ENCODE data around the gene SLC18A3. TPM values are rescaled to one million over a fixed set of nuclear protein-coding genes. Genes with fewer than 3 reads are reported as not detected.

The SLC18A3 gene
- total RNA-seq, 3 donors from 2014 or later: not detected

DNA sequence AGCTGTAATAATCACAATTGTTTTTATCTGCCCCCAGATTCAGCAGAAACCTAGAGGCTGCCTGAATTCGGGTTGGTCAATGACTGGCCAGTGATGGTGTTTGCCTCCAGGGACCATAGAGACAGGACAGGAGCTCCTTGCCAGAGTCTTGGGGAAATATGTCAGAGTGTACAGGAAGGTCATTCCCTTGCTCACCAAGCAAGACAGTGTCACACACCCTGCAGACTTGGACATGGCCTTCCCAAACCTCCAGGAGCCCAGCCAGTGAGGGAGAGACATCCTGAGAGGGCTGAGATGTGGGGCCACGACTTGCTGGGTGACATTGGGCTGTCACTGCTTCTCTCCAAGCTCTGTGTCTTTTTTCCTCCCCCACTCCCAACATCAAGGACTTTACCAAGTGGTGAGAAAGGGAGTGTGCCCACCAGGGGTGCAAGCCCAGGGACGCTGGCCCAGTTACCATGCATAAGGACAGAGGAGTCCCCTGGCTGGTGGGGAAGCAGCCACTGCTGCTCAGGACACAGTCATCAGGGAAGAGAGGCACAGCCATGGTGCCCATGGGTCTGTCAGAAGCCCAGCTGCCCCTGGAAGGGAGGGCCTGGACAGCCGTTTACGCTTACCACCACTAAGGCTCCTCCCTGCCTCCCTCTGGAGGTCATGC is 44.1 kb downstream of the SLC18A3 start:
- no peak for DNase-seq (ENCODE audit: low spot score in 2 of 2)

DNA sequence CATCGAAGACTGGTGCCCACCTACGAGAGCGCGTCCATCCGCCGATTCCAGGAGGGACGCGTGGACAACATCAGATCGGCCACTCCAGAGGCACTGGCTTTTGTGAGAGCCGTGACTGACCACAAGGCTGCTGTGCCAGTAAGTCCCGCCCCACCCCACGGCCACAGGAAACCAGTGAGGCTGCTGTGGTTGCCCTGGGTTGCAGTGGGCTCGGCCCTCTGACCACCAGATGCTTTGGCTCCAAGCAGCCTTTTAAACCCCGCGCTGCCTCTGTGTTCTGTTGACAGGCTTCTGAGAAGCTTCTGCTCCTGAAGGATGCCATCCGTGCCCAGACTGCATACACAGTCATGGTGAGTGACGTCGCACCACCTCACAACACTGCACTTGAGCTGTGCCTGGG is 45.0 kb downstream of the SLC18A3 start:
- TF ChIP-seq, protein P1, sequence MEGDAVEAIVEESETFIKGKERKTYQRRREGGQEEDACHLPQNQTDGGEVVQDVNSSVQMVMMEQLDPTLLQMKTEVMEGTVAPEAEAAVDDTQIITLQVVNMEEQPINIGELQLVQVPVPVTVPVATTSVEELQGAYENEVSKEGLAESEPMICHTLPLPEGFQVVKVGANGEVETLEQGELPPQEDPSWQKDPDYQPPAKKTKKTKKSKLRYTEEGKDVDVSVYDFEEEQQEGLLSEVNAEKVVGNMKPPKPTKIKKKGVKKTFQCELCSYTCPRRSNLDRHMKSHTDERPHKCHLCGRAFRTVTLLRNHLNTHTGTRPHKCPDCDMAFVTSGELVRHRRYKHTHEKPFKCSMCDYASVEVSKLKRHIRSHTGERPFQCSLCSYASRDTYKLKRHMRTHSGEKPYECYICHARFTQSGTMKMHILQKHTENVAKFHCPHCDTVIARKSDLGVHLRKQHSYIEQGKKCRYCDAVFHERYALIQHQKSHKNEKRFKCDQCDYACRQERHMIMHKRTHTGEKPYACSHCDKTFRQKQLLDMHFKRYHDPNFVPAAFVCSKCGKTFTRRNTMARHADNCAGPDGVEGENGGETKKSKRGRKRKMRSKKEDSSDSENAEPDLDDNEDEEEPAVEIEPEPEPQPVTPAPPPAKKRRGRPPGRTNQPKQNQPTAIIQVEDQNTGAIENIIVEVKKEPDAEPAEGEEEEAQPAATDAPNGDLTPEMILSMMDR (IDR thresholded peaks at IDR 0.05): no peak
- TF ChIP-seq POLR2AphosphoS5 (IDR thresholded peaks at IDR 0.05) (no peak), POLR2A (IDR thresholded peaks at IDR 0.05) (no peak)
- intact Hi-C loops (cut with DNase I; ENCODE audit: low total_unique reads): no loop called here
- Histone ChIP-seq H3K27me3 (peaks cover 0 to 10% of the 10 kb centered on the region in 2 donors), H3K4me3 (no peak overlapping the region), H3K36me3 (no peaks in the 10 kb centered on the region), H3K9me3 (peaks cover 5 to 9% of the 10 kb centered on the region in 2 donors), H3K4me1 (no peaks in the 10 kb centered on the region), H3K27ac (no peak overlapping the region)
- no peak for DNase-seq (ENCODE audit: low spot score in 2 of 2)

More for the DNA sequence above, 44.1 kb downstream of the SLC18A3 start:
- no peaks in the 10 kb centered on the region for H3K36me3 ChIP-seq
- H3K9me3 ChIP-seq: no peaks in the 10 kb centered on the region
- no peak overlapping the region for H3K4me3 ChIP-seq
- TF ChIP-seq POLR2A (IDR thresholded peaks at IDR 0.05): no peak
- no peak for TF ChIP-seq POLR2AphosphoS5 (IDR thresholded peaks at IDR 0.05)
- TF ChIP-seq, protein P1 (IDR thresholded peaks at IDR 0.05): no peak
- H3K4me1 ChIP-seq: no peaks in the 10 kb centered on the region
- no peak overlapping the region for H3K27ac ChIP-seq
- intact Hi-C loops (cut with DNase I; ENCODE audit: low total_unique reads): no loop called here
- peaks cover 0 to 10% of the 10 kb centered on the region in 2 donors for H3K27me3 ChIP-seq

DNA sequence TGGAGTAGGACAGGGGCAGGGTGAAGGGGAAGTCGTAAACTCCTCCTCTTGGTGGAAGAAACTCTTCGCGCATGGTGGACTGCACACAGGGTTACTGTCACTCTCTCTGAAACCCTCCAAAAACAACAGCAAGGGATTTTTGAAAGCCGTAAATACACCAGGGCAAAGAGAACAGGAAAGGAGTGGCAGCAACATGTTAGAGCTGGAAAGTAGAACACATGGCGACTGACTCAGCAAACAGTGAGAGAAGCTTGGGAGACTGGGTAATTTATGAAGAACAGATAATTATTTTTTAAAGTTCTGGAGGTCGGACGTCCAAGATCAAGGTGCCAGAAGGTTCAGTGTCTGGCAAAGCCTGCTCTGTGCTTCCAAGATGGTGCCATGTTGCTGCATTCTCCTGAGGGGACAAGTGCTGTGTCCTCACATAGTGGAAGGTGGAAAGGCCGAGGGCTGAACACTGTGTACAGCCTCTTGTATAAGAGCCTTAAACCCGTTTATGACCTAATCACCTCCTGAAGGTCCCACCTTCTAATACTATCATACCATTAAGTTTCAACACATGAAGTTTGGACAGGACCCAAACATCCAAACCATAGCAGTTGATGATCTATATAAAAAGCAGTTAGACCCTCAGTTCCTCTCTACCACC is 46.9 kb downstream of the SLC18A3 start:
- Histone ChIP-seq H3K4me1 (no peaks in the 10 kb centered on the region), H3K4me3 (no peak overlapping the region), H3K9me3 (peaks cover 9% of the 10 kb centered on the region in 2 donors), H3K36me3 (no peaks in the 10 kb centered on the region), H3K27me3 (no peaks in the 10 kb centered on the region), H3K27ac (no peak overlapping the region)
- intact Hi-C loops (cut with DNase I; ENCODE audit: low total_unique reads): no loop called here
- DNase-seq (ENCODE audit: low spot score in 2 of 2): no peak
- no peak for TF ChIP-seq POLR2A (IDR thresholded peaks at IDR 0.05)
- TF ChIP-seq, protein P1 (IDR thresholded peaks at IDR 0.05): no peak
- TF ChIP-seq POLR2AphosphoS5 (IDR thresholded peaks at IDR 0.05): no peak

DNA sequence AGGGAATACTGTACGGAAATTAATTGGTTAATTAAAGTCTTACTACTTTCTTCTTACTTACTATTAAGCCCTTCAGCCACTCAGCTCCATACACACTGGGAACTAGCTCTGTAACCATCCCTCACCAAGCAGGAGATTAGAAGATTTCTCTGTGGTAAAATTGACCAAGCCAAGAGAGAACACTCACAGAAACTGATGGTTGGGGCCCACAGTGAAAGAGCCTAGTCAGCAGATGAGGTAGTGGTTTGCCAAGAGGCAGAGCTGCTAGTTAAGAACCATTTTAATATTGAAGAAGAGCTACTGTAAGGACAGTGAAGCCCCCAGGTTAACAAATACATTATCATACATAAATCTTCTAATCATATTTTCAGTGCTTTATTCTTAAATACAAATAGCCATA is 47.5 kb downstream of the SLC18A3 start:
- no peaks in the 10 kb centered on the region for H3K27me3 ChIP-seq
- H3K36me3 ChIP-seq: no peaks in the 10 kb centered on the region
- no peak for DNase-seq (ENCODE audit: low spot score in 2 of 2)
- H3K9me3 ChIP-seq: peaks cover 9% of the 10 kb centered on the region in 2 donors
- TF ChIP-seq, protein P1 (IDR thresholded peaks at IDR 0.05): no peak
- TF ChIP-seq POLR2A (IDR thresholded peaks at IDR 0.05): no peak
- TF ChIP-seq POLR2AphosphoS5 (IDR thresholded peaks at IDR 0.05): no peak
- H3K27ac ChIP-seq: no peak overlapping the region
- no peaks in the 10 kb centered on the region for H3K4me1 ChIP-seq
- no peak overlapping the region for H3K4me3 ChIP-seq
- intact Hi-C loops (cut with DNase I; ENCODE audit: low total_unique reads): no loop called here

DNA sequence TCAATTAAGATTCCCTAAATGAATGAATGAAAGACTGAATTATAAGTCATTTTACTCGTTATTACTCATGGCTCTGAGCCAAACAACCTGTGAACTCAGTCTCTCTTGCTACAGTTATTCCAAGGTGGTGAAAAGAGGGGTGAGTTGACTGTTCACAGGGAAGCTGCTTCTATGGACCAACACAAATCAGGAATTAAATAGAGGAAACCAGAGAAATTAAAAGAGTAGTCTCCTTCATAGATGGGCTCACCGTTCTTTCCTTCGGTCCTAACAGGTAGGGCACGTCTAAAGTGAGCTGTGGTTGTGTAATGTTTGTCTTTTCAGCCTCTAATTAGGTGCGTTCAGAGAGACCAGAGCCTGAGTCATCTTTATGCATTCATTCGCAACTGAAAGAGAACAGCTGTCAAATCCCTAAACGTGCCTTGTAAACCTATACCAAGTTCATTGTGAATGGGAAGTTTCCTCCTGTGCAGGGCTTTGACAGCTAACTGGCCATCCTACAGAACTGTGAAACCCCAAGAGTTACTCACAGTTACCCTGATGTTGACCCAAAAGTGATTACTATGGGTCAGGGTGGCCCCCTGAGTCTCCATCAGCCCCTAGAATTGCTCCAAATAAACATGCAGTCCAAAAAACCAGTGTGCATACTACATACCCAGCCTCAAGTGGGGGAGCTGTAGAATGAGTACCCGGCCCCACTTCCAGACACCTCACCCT is 51.2 kb downstream of the SLC18A3 start:
- Histone ChIP-seq H3K27ac (no peak overlapping the region), H3K4me1 (no peaks in the 10 kb centered on the region), H3K27me3 (peaks cover 0 to 4% of the 10 kb centered on the region in 2 donors), H3K4me3 (no peak overlapping the region), H3K9me3 (peaks cover 9% of the 10 kb centered on the region in 2 donors), H3K36me3 (no peaks in the 10 kb centered on the region)
- intact Hi-C loops (cut with DNase I; ENCODE audit: low total_unique reads): no loop called here
- no peak for DNase-seq (ENCODE audit: low spot score in 2 of 2)
- TF ChIP-seq, protein P1 (IDR thresholded peaks at IDR 0.05): no peak
- no peak for TF ChIP-seq POLR2A (IDR thresholded peaks at IDR 0.05)
- TF ChIP-seq POLR2AphosphoS5 (IDR thresholded peaks at IDR 0.05): no peak

Data from breast epithelium (tissue), 4 donors.